ENCODE data around the gene UBL4A.

UBL4A gene

DNA sequence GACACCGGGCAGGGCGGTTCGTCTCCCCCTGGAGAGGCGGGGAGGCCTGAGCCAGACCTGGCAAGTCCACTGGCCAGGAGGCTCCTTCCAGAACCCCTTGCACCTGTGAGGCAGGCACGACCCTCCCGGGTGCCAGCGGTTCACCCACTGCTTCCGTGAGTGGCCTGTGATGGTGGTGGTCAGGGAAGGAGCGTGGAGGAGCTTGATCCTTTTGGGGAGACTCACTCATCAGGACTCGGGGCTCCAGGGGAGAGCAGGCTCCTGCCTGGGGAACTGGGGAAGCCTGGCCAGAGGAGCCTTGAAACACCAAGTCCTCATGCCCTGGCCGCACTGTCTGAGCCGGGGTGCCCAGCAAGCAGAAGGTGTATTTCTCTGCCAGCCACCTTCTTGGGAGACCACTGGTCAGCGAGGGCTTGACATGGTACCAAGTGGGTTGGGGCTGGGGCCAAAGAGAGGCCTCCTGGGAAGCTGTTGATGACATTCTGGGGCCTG is 41.6 kb downstream of the UBL4A start:
- DNase-seq (ENCODE audit: low read depth): no peak
- H3K4me3 ChIP-seq (ENCODE audit: control insufficient read depth, low read depth, low read length): peak overlapping the region; percentile 56
- TF ChIP-seq, protein P1, sequence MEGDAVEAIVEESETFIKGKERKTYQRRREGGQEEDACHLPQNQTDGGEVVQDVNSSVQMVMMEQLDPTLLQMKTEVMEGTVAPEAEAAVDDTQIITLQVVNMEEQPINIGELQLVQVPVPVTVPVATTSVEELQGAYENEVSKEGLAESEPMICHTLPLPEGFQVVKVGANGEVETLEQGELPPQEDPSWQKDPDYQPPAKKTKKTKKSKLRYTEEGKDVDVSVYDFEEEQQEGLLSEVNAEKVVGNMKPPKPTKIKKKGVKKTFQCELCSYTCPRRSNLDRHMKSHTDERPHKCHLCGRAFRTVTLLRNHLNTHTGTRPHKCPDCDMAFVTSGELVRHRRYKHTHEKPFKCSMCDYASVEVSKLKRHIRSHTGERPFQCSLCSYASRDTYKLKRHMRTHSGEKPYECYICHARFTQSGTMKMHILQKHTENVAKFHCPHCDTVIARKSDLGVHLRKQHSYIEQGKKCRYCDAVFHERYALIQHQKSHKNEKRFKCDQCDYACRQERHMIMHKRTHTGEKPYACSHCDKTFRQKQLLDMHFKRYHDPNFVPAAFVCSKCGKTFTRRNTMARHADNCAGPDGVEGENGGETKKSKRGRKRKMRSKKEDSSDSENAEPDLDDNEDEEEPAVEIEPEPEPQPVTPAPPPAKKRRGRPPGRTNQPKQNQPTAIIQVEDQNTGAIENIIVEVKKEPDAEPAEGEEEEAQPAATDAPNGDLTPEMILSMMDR (IDR thresholded peaks at IDR 0.05; ENCODE audit: control insufficient read depth, insufficient read depth, low read depth, low read length, missing control alignments): no peak

DNA sequence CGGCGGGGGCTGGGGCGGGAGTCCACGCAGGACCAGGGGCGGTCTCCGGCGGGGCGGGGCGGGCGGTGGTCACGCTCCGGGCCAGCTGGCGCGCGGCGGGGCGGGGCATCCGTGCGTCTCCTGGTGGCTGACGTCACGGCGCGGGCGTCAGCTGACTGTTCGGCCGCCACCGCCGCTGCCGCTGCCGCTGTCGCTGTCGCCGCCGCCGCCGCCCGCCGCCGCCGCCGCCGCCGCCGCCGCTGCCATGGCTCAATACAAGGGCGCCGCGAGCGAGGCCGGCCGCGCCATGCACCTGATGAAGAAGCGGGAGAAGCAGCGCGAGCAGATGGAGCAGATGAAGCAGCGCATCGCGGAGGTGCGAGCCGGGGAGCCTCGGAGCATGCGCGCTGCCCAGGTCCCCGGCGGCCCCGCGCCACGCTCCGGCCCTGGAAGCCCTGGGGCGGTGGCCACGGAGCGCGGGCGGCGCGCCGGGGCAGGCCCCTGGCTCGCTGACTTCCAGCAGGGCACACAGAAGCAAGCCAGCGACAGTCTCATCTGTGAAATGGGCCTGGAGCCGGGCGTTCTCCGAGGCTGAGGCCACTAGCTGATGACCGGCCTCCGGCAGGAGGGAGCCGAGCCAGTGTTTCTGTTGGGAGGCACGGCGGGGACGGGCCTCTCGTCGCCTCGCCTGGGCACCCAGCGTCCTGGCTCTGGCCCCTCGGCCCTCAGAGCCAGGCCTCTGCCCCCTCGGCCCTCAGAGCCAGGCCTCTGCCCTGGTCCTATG is 42.2 kb downstream of the UBL4A start, which contains the start of gene FAM50A:
TSS of gene FAM50A (plus strand) at position 150 of the 763 bp plus-strand sequence. CDS start at position 245, 95 bp downstream.
- no peak for DNase-seq (ENCODE audit: low read depth)

DNA sequence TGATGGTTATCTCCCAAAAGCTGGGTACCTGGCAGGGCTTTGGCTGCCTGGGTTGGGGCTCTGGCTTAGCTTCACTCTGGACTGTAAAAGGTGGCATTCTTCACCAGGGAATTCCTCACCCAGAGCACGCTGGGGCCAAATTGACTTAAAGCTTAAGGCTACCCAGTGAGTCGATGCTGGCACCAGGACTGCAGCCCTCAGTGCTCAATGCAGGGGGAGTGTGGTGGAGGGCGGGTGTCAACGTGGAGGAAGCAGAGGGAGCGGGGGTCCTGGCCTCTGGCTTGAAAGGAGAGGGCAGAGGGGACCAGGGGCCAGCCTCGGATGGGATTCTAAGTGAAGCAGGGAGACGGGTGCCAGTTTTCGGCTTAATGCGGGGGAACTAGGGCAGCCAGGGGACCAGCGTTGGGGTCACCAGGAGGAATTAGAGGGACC is 42.9 kb downstream of the UBL4A start:
- peak overlapping the region; percentile 38 for H3K4me3 ChIP-seq (ENCODE audit: control insufficient read depth, low read depth, low read length)
- no peak for DNase-seq (ENCODE audit: low read depth)

More for the DNA sequence above, 42.2 kb downstream of the UBL4A start, which contains the start of gene FAM50A:
- peak within 1 kb of the TSS; percentile 56 for H3K4me3 ChIP-seq (ENCODE audit: control insufficient read depth, low read depth, low read length)
- TF ChIP-seq, protein P1 (IDR thresholded peaks at IDR 0.05; ENCODE audit: control insufficient read depth, insufficient read depth, low read depth, low read length, missing control alignments): no peak

DNA sequence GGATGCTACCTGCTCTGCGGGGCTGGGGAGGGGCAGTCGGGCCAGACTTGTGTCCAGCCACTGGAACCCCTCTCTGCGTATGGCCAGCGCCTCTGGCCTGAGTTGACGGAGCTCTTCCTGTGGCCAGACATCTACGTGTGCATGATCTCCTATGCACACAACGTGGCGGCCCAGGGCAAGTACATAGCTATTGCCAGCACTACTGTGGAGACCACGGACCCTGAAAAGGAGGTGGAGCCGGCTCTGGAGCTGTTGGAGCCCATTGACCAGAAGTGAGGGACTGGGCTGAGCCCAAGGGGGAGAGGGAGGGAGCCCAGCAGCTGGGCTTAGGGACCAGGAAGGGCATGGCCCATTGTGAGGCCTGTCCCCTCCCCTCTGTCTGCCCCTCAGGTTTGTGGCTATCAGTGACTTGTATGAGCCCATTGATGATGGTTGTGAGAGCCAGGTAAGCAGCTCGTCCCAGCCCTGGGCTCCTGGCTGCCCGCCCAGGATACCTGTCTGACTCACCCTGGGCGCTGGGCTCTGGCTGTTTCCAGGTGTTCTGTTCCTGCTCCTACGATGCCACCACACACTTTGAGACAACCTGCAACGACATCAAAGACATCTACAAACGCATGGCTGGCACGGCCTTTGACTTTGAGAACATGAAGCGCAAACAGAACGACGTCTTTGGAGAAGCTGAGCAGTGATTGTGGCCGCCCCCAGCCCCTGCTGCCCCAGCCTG is 44.3 kb downstream of the UBL4A start:
- TF ChIP-seq, protein P1 (IDR thresholded peaks at IDR 0.05; ENCODE audit: control insufficient read depth, insufficient read depth, low read depth, low read length, missing control alignments): no peak
- no peak for DNase-seq (ENCODE audit: low read depth)
- no peak overlapping the region for H3K4me3 ChIP-seq (ENCODE audit: control insufficient read depth, low read depth, low read length)

More for the DNA sequence above, 42.9 kb downstream of the UBL4A start:
- TF ChIP-seq, protein P1 (IDR thresholded peaks at IDR 0.05; ENCODE audit: control insufficient read depth, insufficient read depth, low read depth, low read length, missing control alignments): no peak

DNA sequence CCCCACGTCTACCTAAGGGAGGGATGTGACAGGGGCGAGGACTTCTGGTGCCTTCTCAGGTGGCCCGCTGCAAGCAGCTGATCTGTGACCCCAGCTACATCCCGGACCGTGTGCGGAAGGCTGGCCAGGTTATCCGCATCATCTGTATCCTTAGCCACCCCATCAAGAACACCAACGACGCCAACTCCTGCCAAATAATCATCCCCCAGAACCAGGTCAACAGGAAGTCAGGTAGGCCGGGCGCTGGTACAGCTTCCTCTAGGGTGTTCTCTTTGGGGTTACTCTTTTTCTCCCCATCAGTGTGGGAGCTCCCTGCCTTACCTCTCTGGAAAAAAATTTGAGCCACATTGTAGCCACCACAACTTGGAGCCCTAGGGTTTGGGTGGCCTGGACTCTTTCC is 44.9 kb downstream of the UBL4A start:
- no peak for DNase-seq (ENCODE audit: low read depth)
- TF ChIP-seq, protein P1 (IDR thresholded peaks at IDR 0.05; ENCODE audit: control insufficient read depth, insufficient read depth, low read depth, low read length, missing control alignments): no peak
- H3K4me3 ChIP-seq (ENCODE audit: control insufficient read depth, low read depth, low read length): no peak overlapping the region

DNA sequence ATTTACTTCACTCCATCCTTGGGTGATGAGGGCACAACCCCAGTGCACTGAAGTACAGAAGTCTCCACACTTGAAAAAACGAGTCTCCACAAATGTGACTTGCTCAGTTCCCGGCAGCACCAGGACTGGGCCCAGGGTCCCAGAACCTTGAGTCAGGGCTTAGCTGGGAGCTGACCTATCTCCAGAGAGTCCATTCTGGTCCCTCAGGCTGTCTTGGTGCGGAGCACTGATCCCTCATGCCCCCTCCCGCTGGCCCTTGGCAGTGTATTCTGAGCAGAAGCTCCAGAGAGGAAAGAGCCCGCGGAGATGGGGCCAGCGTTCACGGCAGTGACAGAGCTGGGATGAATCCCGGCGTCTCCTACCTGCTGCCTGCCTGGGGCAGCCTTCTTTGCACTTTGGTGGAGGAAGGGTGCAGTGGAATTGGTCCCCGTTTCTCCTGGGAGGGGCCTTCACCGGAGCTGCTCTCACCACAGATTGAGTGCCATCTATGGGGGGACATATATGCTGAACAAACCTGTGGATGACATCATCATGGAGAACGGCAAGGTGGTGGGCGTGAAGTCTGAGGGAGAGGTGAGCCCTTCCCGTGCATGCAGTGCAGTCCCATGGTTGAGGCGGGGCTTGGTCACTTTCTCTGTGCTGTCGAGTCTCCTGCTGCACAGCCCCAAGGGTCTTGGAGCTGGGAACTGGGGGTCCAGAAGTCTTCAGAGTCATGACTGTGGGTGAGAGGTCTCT is 45.6 kb downstream of the UBL4A start:
- no peak for DNase-seq (ENCODE audit: low read depth)
- H3K4me3 ChIP-seq (ENCODE audit: control insufficient read depth, low read depth, low read length): no peak overlapping the region
- TF ChIP-seq, protein P1 (IDR thresholded peaks at IDR 0.05; ENCODE audit: control insufficient read depth, insufficient read depth, low read depth, low read length, missing control alignments): no peak
